ENCODE measurements around the gene FNDC1. TPM values are rescaled to one million over a fixed set of nuclear protein-coding genes. Genes with fewer than 3 reads are reported as not detected.

FNDC1 gene
- total RNA-seq, 2 donors from 2014 or later, result 0.09 to 0.51 TPM

GRCh38 chr6:159212028-159212427, 42.8 kb downstream of the FNDC1 start:
- no peaks in the 10 kb centered on the region for H3K9me3 ChIP-seq
- H3K4me3 ChIP-seq, result no peak overlapping the region
- TF ChIP-seq POLR2AphosphoS5 (IDR thresholded peaks at IDR 0.05) (no peak), CTCF (IDR thresholded peaks at IDR 0.05) (no peak), POLR2A (IDR thresholded peaks at IDR 0.05) (no peak)
- H3K36me3 ChIP-seq, result no peaks in the 10 kb centered on the region
- DNase-seq (ENCODE audit: low spot score), result no peak
- H3K27me3 ChIP-seq (replicated peaks; ENCODE audit: insufficient read depth), result no peaks in the 10 kb centered on the region
- no peak overlapping the region for H3K27ac ChIP-seq
- no peaks in the 10 kb centered on the region for H3K4me1 ChIP-seq (replicated peaks)
- 41% methylated on average over 4 of the region's 4 CpGs for WGBS
- intact Hi-C loops (cut with DNase I), result no loop called here

DNA sequence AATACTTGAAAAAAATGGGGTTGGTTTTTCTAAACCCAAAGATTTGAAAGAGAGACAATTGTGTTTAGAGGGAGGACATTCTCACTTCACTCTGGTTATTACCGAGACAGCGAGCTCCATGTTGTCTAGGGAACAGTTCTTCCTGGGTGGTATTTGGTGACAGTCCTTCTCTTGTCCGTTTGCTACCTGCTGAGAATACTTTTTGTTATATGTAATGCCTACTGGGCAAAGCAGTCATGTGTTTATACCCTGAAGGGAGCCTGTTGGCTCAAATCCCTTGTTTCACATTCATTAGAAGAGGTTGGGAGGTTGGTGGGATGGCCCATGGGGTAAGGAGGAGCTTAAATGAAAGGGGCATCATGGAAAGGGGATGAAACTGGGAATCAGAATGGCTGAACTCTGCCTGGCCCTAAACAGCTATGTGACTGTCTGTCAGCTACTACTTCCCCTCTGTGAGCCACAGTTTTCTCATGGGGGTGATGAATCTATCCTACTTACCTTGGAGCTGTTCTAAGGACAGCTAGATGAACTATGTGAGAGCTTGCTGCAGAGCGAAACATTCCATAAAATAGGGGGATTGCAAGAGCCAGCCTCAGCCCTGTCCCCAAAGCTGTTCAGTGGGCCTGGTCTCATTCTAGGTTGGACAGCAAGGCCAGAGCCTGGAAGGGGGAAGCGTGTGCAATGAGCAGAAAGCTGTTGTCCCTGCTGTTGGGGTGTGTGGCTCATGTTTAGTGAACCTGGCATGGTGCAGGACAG, 43.5 kb downstream of the FNDC1 start:
- intact Hi-C loops (cut with DNase I), result no loop called here
- WGBS, result 82% methylated on average over 5 of the region's 5 CpGs
- TF ChIP-seq POLR2AphosphoS5 (IDR thresholded peaks at IDR 0.05) (no peak), POLR2A (IDR thresholded peaks at IDR 0.05) (no peak), CTCF (IDR thresholded peaks at IDR 0.05) (no peak)
- DNase-seq (ENCODE audit: low spot score), result no peak
- H3K4me3 ChIP-seq, result no peak overlapping the region
- no peaks in the 10 kb centered on the region for H3K4me1 ChIP-seq (replicated peaks)
- H3K27me3 ChIP-seq (replicated peaks; ENCODE audit: insufficient read depth), result no peaks in the 10 kb centered on the region
- no peaks in the 10 kb centered on the region for H3K9me3 ChIP-seq
- H3K36me3 ChIP-seq, result no peaks in the 10 kb centered on the region
- no peak overlapping the region for H3K27ac ChIP-seq

- Histone ChIP-seq H3K4me3 (no peak overlapping the region), H3K27me3 (replicated peaks; ENCODE audit: insufficient read depth) (no peaks in the 10 kb centered on the region), H3K36me3 (no peaks in the 10 kb centered on the region), H3K9me3 (no peaks in the 10 kb centered on the region), H3K4me1 (replicated peaks) (no peaks in the 10 kb centered on the region), H3K27ac (no peak overlapping the region)
- WGBS, result 13% methylated on average over 3 of the region's 3 CpGs
- TF ChIP-seq CTCF (IDR thresholded peaks at IDR 0.05), result no peak
- no peak for TF ChIP-seq POLR2AphosphoS5 (IDR thresholded peaks at IDR 0.05)
- no peak for TF ChIP-seq POLR2A (IDR thresholded peaks at IDR 0.05)
- intact Hi-C loops (cut with DNase I), result no loop called here
- no peak for DNase-seq (ENCODE audit: low spot score)
Observed at GRCh38 chr6:159213405-159213804, 44.2 kb downstream of the FNDC1 start.

- Histone ChIP-seq H3K9me3 (no peaks in the 10 kb centered on the region), H3K27me3 (replicated peaks; ENCODE audit: insufficient read depth) (no peaks in the 10 kb centered on the region), H3K4me3 (no peak overlapping the region), H3K36me3 (no peaks in the 10 kb centered on the region), H3K27ac (no peak overlapping the region), H3K4me1 (replicated peaks) (no peaks in the 10 kb centered on the region)
- intact Hi-C loops (cut with DNase I), result no loop called here
- DNase-seq (ENCODE audit: low spot score), result no peak
- TF ChIP-seq POLR2AphosphoS5 (IDR thresholded peaks at IDR 0.05) (no peak), CTCF (IDR thresholded peaks at IDR 0.05) (no peak), POLR2A (IDR thresholded peaks at IDR 0.05) (no peak)
- 68% methylated on average over 2 of the region's 2 CpGs for WGBS
Observed at GRCh38 chr6:159214281-159214680, 45.1 kb downstream of the FNDC1 start.
